Measurements from ENCODE around the gene EFNB2. TPM values are rescaled to one million over a fixed set of nuclear protein-coding genes. Genes with fewer than 3 reads are reported as not detected.

The EFNB2 gene
- total RNA-seq, 2 experiments from 2014 or later = 0.11 to 0.20 TPM

- Mint-ChIP-seq H3K9me3 (no peaks in the 10 kb centered on the region), H3K4me1 (ENCODE audit: low read depth) (peaks cover 11% of the 10 kb centered on the region), H3K27me3 (peaks cover 61% of the 10 kb centered on the region), H3K36me3 (ENCODE audit: low read depth) (no peaks in the 10 kb centered on the region), H3K4me3 (no peak overlapping the region), H3K27ac (no peak overlapping the region)
- ATAC-seq (no peak), DNase-seq (no peak)
- CTCF ChIA-PET = interaction anchor here (1.3 kb wide), 1 partner anchor 47 kb away, joined by 4 read pairs; the partner anchor contains the start of gene EFNB2
- intact Hi-C loops (cut with micrococcal nuclease) = no loop called here
- TF ChIP-seq CTCF (IDR thresholded peaks at IDR 0.05) = no peak
- POLR2A ChIA-PET = no interaction called here
Measured at GRCh38 chr13:106488686-106489085, 46.8 kb downstream of the EFNB2 start.

GRCh38 chr13:106488076-106488475 lies 47.4 kb downstream of the EFNB2 start:
- Mint-ChIP-seq H3K4me3 (no peak overlapping the region), H3K27ac (no peak overlapping the region), H3K4me1 (ENCODE audit: low read depth) (peaks cover 8% of the 10 kb centered on the region), H3K9me3 (no peaks in the 10 kb centered on the region), H3K36me3 (ENCODE audit: low read depth) (no peaks in the 10 kb centered on the region), H3K27me3 (peaks cover 57% of the 10 kb centered on the region)
- no peak for TF ChIP-seq CTCF (IDR thresholded peaks at IDR 0.05)
- ChIA-PET POLR2A (no interaction called here), CTCF (interaction anchor here (1.3 kb wide), 1 partner anchor 47 kb away, joined by 4 read pairs; the partner anchor contains the start of gene EFNB2)
- no peak for ATAC-seq
- intact Hi-C loops (cut with micrococcal nuclease) = no loop called here
- no peak for DNase-seq

- Mint-ChIP-seq H3K9me3 (no peaks in the 10 kb centered on the region), H3K4me1 (ENCODE audit: low read depth) (peaks cover 8% of the 10 kb centered on the region), H3K4me3 (no peak overlapping the region), H3K27me3 (peaks cover 57% of the 10 kb centered on the region), H3K27ac (no peak overlapping the region), H3K36me3 (ENCODE audit: low read depth) (no peaks in the 10 kb centered on the region)
- CTCF ChIA-PET = interaction anchor here (0.6 kb wide), 1 partner anchor 385 kb away, joined by 3 read pairs; no protein-coding TSS in a partner anchor
- DNase-seq (no peak), ATAC-seq (no peak)
- intact Hi-C loops (cut with micrococcal nuclease) = no loop called here
- TF ChIP-seq CTCF (IDR thresholded peaks at IDR 0.05) = no peak
- POLR2A ChIA-PET = no interaction called here
Measured at GRCh38 chr13:106487129-106487528, 48.3 kb downstream of the EFNB2 start.

GRCh38 chr13:106486287-106486686 lies 49.2 kb downstream of the EFNB2 start:
- ATAC-seq (no peak), DNase-seq (no peak)
- H3K27ac Mint-ChIP-seq = no peak overlapping the region
- H3K4me3 Mint-ChIP-seq = no peak overlapping the region
- CTCF ChIA-PET = interaction anchor here (1.2 kb wide), 1 partner anchor 50 kb away, joined by 3 read pairs; no protein-coding TSS in a partner anchor
- intact Hi-C loops (cut with micrococcal nuclease) = no loop called here
- H3K27me3 Mint-ChIP-seq = peaks cover 50% of the 10 kb centered on the region
- H3K4me1 Mint-ChIP-seq (ENCODE audit: low read depth) = peaks cover 7% of the 10 kb centered on the region
- POLR2A ChIA-PET = no interaction called here
- H3K9me3 Mint-ChIP-seq = no peaks in the 10 kb centered on the region
- no peaks in the 10 kb centered on the region for H3K36me3 Mint-ChIP-seq (ENCODE audit: low read depth)
- no peak for TF ChIP-seq CTCF (IDR thresholded peaks at IDR 0.05)

- no peaks in the 10 kb centered on the region for H3K36me3 Mint-ChIP-seq (ENCODE audit: low read depth)
- ChIA-PET CTCF (no interaction called here), POLR2A (no interaction called here)
- ATAC-seq (no peak), DNase-seq (no peak)
- H3K9me3 Mint-ChIP-seq = no peaks in the 10 kb centered on the region
- TF ChIP-seq CTCF (IDR thresholded peaks at IDR 0.05) = no peak
- H3K27ac Mint-ChIP-seq = no peak overlapping the region
- intact Hi-C loops (cut with micrococcal nuclease) = no loop called here
- no peak overlapping the region for H3K4me3 Mint-ChIP-seq
- H3K27me3 Mint-ChIP-seq = peaks cover 42% of the 10 kb centered on the region
- no peaks in the 10 kb centered on the region for H3K4me1 Mint-ChIP-seq (ENCODE audit: low read depth)
Measured at GRCh38 chr13:106484537-106485193, 50.8 kb downstream of the EFNB2 start.

Measured in activated CD8-positive, alpha-beta T cell treated with anti-CD3 and anti-CD28 coated beads for 36 hours (primary cell).